Measurements from ENCODE around the gene CNPY1. TPM values are rescaled to one million over a fixed set of nuclear protein-coding genes. Genes with fewer than 3 reads are reported as not detected.
A peak's percentile ranks its signal among the peaks of the same experiment; 100 is the strongest.

Gene CNPY1
- total RNA-seq, 4 donors from 2014 or later, result not detected

DNA sequence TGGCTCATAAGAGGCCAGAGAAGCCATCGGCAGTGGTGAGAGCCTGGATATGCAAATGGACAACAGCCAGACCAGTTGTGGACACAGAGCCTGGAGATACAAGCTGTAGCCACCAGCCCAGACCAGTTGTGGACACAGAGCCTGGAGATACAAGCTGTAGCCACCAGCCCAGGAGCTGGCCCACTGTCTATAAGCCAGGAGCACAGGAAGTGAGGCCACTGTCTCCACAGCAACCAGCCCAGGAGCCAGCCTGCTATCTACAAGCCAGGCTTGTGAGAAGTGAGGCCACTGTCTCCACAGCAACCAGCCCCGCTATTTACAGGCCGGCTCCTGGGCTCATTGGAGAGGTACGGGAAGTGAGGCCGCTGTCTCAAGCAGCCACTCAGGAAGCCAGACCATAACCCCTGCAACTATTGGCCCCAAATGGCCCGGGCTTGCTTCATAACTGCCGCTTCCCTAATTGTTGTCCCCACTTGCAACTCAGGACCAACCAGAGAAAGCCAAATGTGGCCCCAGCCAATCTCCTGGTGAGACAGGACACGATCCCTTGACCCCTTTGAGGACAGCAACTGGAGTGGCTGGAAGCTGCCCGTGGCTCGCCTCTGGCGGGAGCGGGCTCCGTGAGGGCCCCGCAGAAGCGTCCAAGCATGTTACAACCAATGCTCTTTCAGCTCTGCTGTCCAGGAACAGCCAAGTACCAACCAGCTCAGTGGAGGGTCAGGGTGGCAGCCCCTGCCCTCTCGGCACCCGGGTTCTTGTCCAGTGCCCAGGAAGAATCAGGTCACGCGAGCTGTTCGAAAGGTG is 44.1 kb upstream of the CNPY1 start:
- Histone ChIP-seq H3K27ac (no peak overlapping the region), H3K4me3 (no peak overlapping the region), H3K36me3 (no peaks in the 10 kb centered on the region), H3K4me1 (peaks cover 2% of the 10 kb centered on the region), H3K27me3 (peaks cover 21% of the 10 kb centered on the region), H3K9me3 (no peaks in the 10 kb centered on the region)
- 85% methylated on average over 19 of the region's 20 CpGs for WGBS
- peak in 1 of 2 donors; percentile 50 for DNase-seq (ENCODE audit: low spot score in 2 of 2)
- TF ChIP-seq, protein P1, sequence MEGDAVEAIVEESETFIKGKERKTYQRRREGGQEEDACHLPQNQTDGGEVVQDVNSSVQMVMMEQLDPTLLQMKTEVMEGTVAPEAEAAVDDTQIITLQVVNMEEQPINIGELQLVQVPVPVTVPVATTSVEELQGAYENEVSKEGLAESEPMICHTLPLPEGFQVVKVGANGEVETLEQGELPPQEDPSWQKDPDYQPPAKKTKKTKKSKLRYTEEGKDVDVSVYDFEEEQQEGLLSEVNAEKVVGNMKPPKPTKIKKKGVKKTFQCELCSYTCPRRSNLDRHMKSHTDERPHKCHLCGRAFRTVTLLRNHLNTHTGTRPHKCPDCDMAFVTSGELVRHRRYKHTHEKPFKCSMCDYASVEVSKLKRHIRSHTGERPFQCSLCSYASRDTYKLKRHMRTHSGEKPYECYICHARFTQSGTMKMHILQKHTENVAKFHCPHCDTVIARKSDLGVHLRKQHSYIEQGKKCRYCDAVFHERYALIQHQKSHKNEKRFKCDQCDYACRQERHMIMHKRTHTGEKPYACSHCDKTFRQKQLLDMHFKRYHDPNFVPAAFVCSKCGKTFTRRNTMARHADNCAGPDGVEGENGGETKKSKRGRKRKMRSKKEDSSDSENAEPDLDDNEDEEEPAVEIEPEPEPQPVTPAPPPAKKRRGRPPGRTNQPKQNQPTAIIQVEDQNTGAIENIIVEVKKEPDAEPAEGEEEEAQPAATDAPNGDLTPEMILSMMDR (IDR thresholded peaks at IDR 0.05), result no peak
- TF ChIP-seq EP300 (IDR thresholded peaks at IDR 0.05) (no peak), POLR2A (IDR thresholded peaks at IDR 0.05) (no peak), POLR2AphosphoS5 (IDR thresholded peaks at IDR 0.05) (no peak)

DNA sequence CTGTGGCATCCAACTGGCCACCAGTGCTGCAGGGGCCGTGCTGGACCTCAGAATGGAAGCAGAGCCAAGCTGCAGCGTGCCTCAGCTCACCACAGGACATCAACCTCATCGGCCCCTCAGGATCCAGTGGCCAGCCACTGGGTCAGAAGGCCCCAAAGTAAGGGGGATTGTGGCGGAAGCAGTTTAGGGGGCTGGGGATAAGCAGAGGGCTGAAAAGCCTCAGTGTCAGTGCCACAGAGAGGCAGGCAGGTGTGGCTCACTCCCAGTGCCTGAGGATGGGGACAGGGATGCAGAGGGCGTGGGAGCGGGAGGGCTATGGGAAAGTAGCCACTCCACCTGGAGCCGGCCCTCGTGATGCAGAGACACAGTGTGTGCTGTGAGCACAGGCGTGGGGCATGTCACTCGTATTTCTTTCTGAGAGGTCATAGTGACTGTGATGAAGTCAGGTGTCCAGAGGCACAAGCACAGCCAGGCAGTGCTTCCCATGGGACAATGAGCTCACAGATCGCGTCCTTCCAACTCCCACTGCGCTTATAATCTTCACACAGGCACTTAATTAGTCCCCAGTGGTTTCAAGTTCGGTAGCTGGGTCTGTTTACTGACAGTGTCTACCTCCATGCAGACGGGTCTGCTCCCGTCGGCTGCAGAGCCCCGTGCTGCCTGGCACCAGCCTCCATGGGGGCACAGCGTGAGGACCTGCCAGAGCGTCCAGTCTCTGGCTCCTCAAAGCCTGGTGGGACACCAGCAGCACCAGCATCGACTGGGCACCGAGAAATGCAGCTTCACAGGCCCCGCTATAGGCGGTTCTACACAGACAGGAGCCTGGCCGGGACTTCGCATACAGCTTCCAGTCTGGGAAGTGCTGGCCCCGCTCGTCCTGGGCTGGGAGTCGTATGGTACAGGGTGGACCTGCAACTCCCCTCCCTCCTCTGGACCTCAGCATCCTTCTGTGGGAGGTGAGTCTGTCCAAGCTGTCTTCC is 42.9 kb upstream of the CNPY1 start:
- no peak overlapping the region for H3K27ac ChIP-seq
- peaks cover 12% of the 10 kb centered on the region for H3K4me1 ChIP-seq
- peaks cover 18% of the 10 kb centered on the region for H3K27me3 ChIP-seq
- WGBS, result 82% methylated on average over 17 of the region's 29 CpGs
- H3K36me3 ChIP-seq, result no peaks in the 10 kb centered on the region
- no peaks in the 10 kb centered on the region for H3K9me3 ChIP-seq
- TF ChIP-seq POLR2AphosphoS5 (IDR thresholded peaks at IDR 0.05) (no peak), EP300 (IDR thresholded peaks at IDR 0.05) (no peak), POLR2A (IDR thresholded peaks at IDR 0.05) (no peak)
- TF ChIP-seq, protein P1 (IDR thresholded peaks at IDR 0.05), result no peak
- no peak overlapping the region for H3K4me3 ChIP-seq
- DNase-seq (ENCODE audit: low spot score in 2 of 2), result peak in 1 of 2 donors; percentile 37

DNA sequence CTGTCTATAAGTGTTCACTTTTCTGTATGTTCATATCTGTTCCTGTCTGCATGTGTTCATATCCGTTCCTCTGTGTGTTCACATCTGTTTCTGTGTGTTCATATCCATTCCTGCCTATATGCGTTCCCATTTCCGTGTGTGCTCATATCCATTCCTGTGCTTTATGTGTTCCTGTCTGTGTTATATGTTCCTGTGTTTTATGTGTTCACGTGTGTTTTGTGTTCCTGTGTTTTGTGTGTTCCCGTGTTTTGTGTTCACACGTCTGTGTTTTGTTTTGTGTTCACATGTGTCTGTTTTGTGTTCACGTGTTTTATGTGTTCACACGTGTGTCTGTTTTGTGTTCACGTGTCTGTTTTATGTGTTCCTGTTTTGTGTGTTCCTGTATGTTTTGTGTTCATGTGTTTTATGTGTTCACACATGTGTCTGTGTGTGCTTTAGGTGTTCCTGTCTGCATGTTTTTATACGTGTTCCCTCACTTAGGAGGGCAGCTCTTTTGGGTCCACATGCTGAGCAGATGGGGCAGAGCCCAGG is 42.2 kb upstream of the CNPY1 start:
- Histone ChIP-seq H3K27ac (no peak overlapping the region), H3K36me3 (no peaks in the 10 kb centered on the region), H3K4me3 (no peak overlapping the region), H3K9me3 (no peaks in the 10 kb centered on the region), H3K27me3 (peaks cover 12% of the 10 kb centered on the region), H3K4me1 (peaks cover 12% of the 10 kb centered on the region)
- DNase-seq (ENCODE audit: low spot score in 2 of 2), result no peak
- TF ChIP-seq, protein P1 (IDR thresholded peaks at IDR 0.05), result no peak
- TF ChIP-seq EP300 (IDR thresholded peaks at IDR 0.05) (no peak), POLR2A (IDR thresholded peaks at IDR 0.05) (no peak), POLR2AphosphoS5 (IDR thresholded peaks at IDR 0.05) (no peak)
- WGBS, result 90% methylated on average over 10 of the region's 10 CpGs

DNA sequence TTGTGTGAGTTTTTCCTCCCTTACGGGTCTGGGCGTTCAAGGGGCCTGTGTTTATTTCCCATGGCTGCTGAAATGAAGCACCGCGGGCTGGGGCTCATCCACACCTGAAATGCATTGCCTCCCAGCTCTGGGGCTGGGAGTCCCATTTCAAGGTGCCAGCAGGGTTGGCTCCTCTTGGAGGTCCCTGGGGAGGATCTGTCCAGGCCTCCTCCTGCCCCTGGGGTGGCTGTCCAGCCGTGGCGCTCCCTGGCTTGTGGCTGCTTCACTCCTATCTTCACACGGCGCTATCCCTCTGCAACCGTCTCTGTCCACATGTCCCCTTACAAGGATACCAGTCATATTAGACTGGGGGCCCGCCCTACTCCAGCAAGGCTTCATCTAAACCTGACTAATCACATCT is 41.1 kb upstream of the CNPY1 start:
- H3K4me1 ChIP-seq, result peaks cover 12% of the 10 kb centered on the region
- no peaks in the 10 kb centered on the region for H3K36me3 ChIP-seq
- 90% methylated on average over 10 of the region's 10 CpGs for WGBS
- DNase-seq (ENCODE audit: low spot score in 2 of 2), result peak; percentile 40 to 41
- no peak overlapping the region for H3K4me3 ChIP-seq
- TF ChIP-seq POLR2AphosphoS5 (IDR thresholded peaks at IDR 0.05) (no peak), POLR2A (IDR thresholded peaks at IDR 0.05) (no peak), EP300 (IDR thresholded peaks at IDR 0.05) (no peak)
- TF ChIP-seq, protein P1 (IDR thresholded peaks at IDR 0.05), result no peak
- no peak overlapping the region for H3K27ac ChIP-seq
- H3K27me3 ChIP-seq, result peaks cover 11% of the 10 kb centered on the region
- no peaks in the 10 kb centered on the region for H3K9me3 ChIP-seq

All from suprapubic skin (tissue), 4 donors.